Brain microvascular endothelial cell (primary cell): ENCODE results near the gene SIPA1L3.
A peak's percentile ranks its signal among the peaks of the same experiment; 100 is the strongest.

Experiments used
- DNase-seq: peaks from one replicate; pipeline ENCODE4 v3.0.0-alpha.2; 2020
- H3K27ac ChIP-seq: fragments of 250-450 bp; sonication (Bioruptor Pico); 2 replicates; pipeline ENCODE4 v1.5.1; 2020; ENCODE audit warnings: mild to moderate bottlenecking, moderate library complexity
- H3K27me3 ChIP-seq: fragments of 250-450 bp; sonication (Bioruptor Pico); replicated peaks from 2 replicates; pipeline ENCODE4 v1.5.1; 2020; ENCODE audit warnings: mild to moderate bottlenecking
- H3K36me3 ChIP-seq: fragments of 250-450 bp; sonication (Bioruptor Pico); replicated peaks from 2 replicates; pipeline ENCODE4 v1.5.1; 2020; ENCODE audit warnings: mild to moderate bottlenecking
- H3K4me3 ChIP-seq: 2 replicates; pipeline ENCODE4 v1.5.1; 2011; ENCODE audit warnings: low read depth, mild to moderate bottlenecking, control low read depth, low read length, moderate library complexity
- in situ Hi-C: cut with HindIII; loops from 2 replicates; pipeline ENCODE4 v1.10.0; 2017; ENCODE audit warnings: low sequenced_read_pairs, low pct_ligation_motif_present
- TF ChIP-seq, protein P1 (sequence below): IDR thresholded peaks from 2 replicates; pipeline ENCODE4 v1.5.1; 2011; ENCODE audit warnings: low read depth, mild to moderate bottlenecking, moderate library complexity, low read length, control low read depth, inconsistent platforms; ENCODE audit errors: missing control alignments

Gene SIPA1L3

GRCh38 chr19:38093587-38093986 lies 186.6 kb downstream of the SIPA1L3 start:
- in situ Hi-C loops = no loop called here
- Histone ChIP-seq H3K27ac (no peak overlapping the region), H3K27me3 (no peaks in the 10 kb centered on the region), H3K4me3 (no peak overlapping the region), H3K36me3 (peaks cover 29% of the 10 kb centered on the region)
- no peak for DNase-seq
- TF ChIP-seq, protein P1, sequence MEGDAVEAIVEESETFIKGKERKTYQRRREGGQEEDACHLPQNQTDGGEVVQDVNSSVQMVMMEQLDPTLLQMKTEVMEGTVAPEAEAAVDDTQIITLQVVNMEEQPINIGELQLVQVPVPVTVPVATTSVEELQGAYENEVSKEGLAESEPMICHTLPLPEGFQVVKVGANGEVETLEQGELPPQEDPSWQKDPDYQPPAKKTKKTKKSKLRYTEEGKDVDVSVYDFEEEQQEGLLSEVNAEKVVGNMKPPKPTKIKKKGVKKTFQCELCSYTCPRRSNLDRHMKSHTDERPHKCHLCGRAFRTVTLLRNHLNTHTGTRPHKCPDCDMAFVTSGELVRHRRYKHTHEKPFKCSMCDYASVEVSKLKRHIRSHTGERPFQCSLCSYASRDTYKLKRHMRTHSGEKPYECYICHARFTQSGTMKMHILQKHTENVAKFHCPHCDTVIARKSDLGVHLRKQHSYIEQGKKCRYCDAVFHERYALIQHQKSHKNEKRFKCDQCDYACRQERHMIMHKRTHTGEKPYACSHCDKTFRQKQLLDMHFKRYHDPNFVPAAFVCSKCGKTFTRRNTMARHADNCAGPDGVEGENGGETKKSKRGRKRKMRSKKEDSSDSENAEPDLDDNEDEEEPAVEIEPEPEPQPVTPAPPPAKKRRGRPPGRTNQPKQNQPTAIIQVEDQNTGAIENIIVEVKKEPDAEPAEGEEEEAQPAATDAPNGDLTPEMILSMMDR = no peak

- in situ Hi-C loops = no loop called here
- TF ChIP-seq, protein P1 = peak; percentile 85
- no peak overlapping the region for H3K4me3 ChIP-seq
- peak; percentile 72 for DNase-seq
- peaks cover 26% of the 10 kb centered on the region for H3K36me3 ChIP-seq
- no peaks in the 10 kb centered on the region for H3K27me3 ChIP-seq
- no peak overlapping the region for H3K27ac ChIP-seq
Measured at GRCh38 chr19:38095411-38096308, 188.7 kb downstream of the SIPA1L3 start.

DNA sequence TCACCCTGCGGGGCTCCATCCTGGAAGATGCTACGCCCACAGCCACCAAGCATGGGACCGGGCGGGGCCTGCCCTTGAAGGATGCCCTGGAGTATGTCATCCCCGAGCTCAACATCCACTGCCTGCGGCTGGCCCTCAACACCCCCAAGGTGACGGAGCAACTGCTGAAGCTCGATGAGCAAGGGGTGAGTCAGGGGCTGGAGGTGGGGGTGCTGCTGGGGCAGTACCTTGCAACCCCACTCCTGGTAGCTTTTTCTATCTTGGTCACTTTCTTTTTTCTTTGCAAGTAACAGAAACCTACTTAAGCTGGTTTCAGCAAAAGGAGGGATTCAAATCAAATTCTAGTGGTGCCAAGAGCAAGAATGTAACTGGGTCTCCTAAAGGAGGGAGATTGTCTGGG lies 193.0 kb downstream of the SIPA1L3 start:
- in situ Hi-C loops = no loop called here
- H3K27me3 ChIP-seq = no peaks in the 10 kb centered on the region
- H3K36me3 ChIP-seq = peaks cover 41% of the 10 kb centered on the region
- TF ChIP-seq, protein P1 = no peak
- no peak overlapping the region for H3K27ac ChIP-seq
- no peak for DNase-seq
- H3K4me3 ChIP-seq = no peak overlapping the region

- peaks cover 44% of the 10 kb centered on the region for H3K36me3 ChIP-seq
Measured at GRCh38 chr19:38100589-38100988, 193.6 kb downstream of the SIPA1L3 start.

GRCh38 chr19:38101723-38102122 lies 194.7 kb downstream of the SIPA1L3 start:
- peaks cover 49% of the 10 kb centered on the region for H3K36me3 ChIP-seq

More at GRCh38 chr19:38100589-38100988, 193.6 kb downstream of the SIPA1L3 start:
- H3K27ac ChIP-seq = no peak overlapping the region
- no peak overlapping the region for H3K4me3 ChIP-seq
- TF ChIP-seq, protein P1 = no peak
- in situ Hi-C loops = no loop called here
- no peak for DNase-seq
- H3K27me3 ChIP-seq = no peaks in the 10 kb centered on the region

More at GRCh38 chr19:38101723-38102122, 194.7 kb downstream of the SIPA1L3 start:
- no peaks in the 10 kb centered on the region for H3K27me3 ChIP-seq
- H3K27ac ChIP-seq = no peak overlapping the region
- TF ChIP-seq, protein P1 = no peak
- no peak overlapping the region for H3K4me3 ChIP-seq
- in situ Hi-C loops = no loop called here
- DNase-seq = no peak
